HEK293 (cell line): ENCODE data around the gene PKM.

ENCODE experiments used
- CTCF ChIA-PET: fragments of 350-600 bp; formaldehyde crosslinking; extraction: SDS; loops from one replicate; lab custom pipeline; 2021; ENCODE audit warnings: antibody characterized with exemption; lab: Yijun Ruan, JAX
- POLR2A ChIA-PET: fragments of 300-600 bp; formaldehyde crosslinking; extraction: SDS; loops from one replicate; lab custom pipeline; 2020; ENCODE audit warnings: antibody characterized with exemption, inconsistent platforms; lab: Yijun Ruan, JAX
- H3K27ac ChIP-seq: fragments of 200-500 bp; sonication (Bioruptor generic); 2 replicates; pipeline ENCODE4 v1.5.1; 2014; ENCODE audit warnings: low read depth, low read length, control low read depth, inconsistent platforms; ENCODE audit errors: extremely low read depth
- H3K36me3 ChIP-seq, 2 experiments: fragments of 200-500 bp in 1 of 2; sonication (Bioruptor generic) in 1 of 2; 1 replicate in 1 of 2; 2 replicates in 1 of 2; pipeline ENCODE4 v1.5.1; 2014 to 2017; ENCODE audit warnings: inconsistent platforms in 2 of 2, low read length in 2 of 2; ENCODE audit not compliant: control insufficient read depth in 2 of 2, insufficient read depth in 1 of 2
- H3K4me1 ChIP-seq: fragments of 200-500 bp; sonication (Bioruptor generic); 2 replicates; pipeline ENCODE4 v1.5.1; 2014; ENCODE audit warnings: mild to moderate bottlenecking, low read length, inconsistent platforms; ENCODE audit not compliant: control insufficient read depth, insufficient read depth
- H3K4me3 ChIP-seq: 2 replicates; pipeline ENCODE4 v1.5.1; 2011; ENCODE audit warnings: low read depth, mild to moderate bottlenecking, control low read depth, low read length, moderate library complexity
- H3K9me3 ChIP-seq: fragments of 200-500 bp; sonication (Bioruptor generic); 2 replicates; pipeline ENCODE4 v1.5.1; 2014; ENCODE audit warnings: low read depth, low read length, inconsistent platforms; ENCODE audit not compliant: control insufficient read depth, insufficient read depth
- BCL11B ChIP-seq: fragments of 450-650 bp; formaldehyde crosslinking; IDR thresholded peaks from 2 replicates; pipeline ENCODE4 v1.5.1; 2016; ENCODE audit warnings: low read depth, missing biosample characterization, missing genetic modification characterization
- GLI2 ChIP-seq: fragments of 450-650 bp; formaldehyde crosslinking; IDR thresholded peaks from 2 replicates; pipeline ENCODE4; 2017; ENCODE audit warnings: missing biosample characterization, missing genetic modification characterization, low read depth, borderline replicate concordance
- KLF7 ChIP-seq: fragments of 450-650 bp; formaldehyde crosslinking; IDR thresholded peaks from 2 replicates; pipeline ENCODE4 v1.5.1; 2016; ENCODE audit warnings: missing biosample characterization, missing genetic modification characterization, borderline replicate concordance
- SETDB1 ChIP-seq: IDR thresholded peaks from one replicate; pipeline ENCODE4 v1.6.1; 2017; ENCODE audit warnings: mild to moderate bottlenecking, low read length, moderate library complexity, mixed read lengths; ENCODE audit not compliant: insufficient read length
- WT1 ChIP-seq: fragments of 450-650 bp; formaldehyde crosslinking; IDR thresholded peaks from 2 replicates; pipeline ENCODE4 v1.5.1; 2016; ENCODE audit warnings: missing biosample characterization, missing genetic modification characterization
- ZFP41 ChIP-seq: fragments of 450-650 bp; formaldehyde crosslinking; IDR thresholded peaks from 2 replicates; pipeline ENCODE4 v1.5.1; 2016; ENCODE audit warnings: missing biosample characterization, missing genetic modification characterization, borderline replicate concordance
- ZFP69B ChIP-seq: fragments of 450-650 bp; formaldehyde crosslinking; IDR thresholded peaks from 2 replicates; pipeline ENCODE4 v1.5.1; 2016; ENCODE audit warnings: missing biosample characterization, missing genetic modification characterization
- ZIC2 ChIP-seq: fragments of 450-650 bp; formaldehyde crosslinking; IDR thresholded peaks from 2 replicates; pipeline ENCODE4 v1.5.1; 2016; ENCODE audit warnings: missing biosample characterization, missing genetic modification characterization
- ZNF133 ChIP-seq: fragments of 450-650 bp; formaldehyde crosslinking; IDR thresholded peaks from 2 replicates; pipeline ENCODE4 v1.5.1; 2016; ENCODE audit warnings: missing biosample characterization, missing genetic modification characterization
- ZNF2 ChIP-seq: fragments of 450-650 bp; formaldehyde crosslinking; IDR thresholded peaks from 2 replicates; pipeline ENCODE4 v1.5.1; 2016; ENCODE audit warnings: missing biosample characterization, missing genetic modification characterization
- ZNF211 ChIP-seq: fragments of 450-650 bp; formaldehyde crosslinking; IDR thresholded peaks from 2 replicates; pipeline ENCODE4 v1.5.1; 2016; ENCODE audit warnings: low read depth, missing biosample characterization, missing genetic modification characterization
- ZNF341 ChIP-seq: fragments of 450-650 bp; formaldehyde crosslinking; IDR thresholded peaks from 2 replicates; pipeline ENCODE4; 2016; ENCODE audit warnings: low read depth, missing biosample characterization, missing genetic modification characterization
- ZNF394 ChIP-seq: fragments of 450-650 bp; formaldehyde crosslinking; IDR thresholded peaks from 2 replicates; pipeline ENCODE4 v1.5.1; 2016; ENCODE audit warnings: missing biosample characterization, missing genetic modification characterization, mild to moderate bottlenecking, moderate library complexity, borderline replicate concordance
- ZNF521 ChIP-seq: fragments of 450-650 bp; formaldehyde crosslinking; IDR thresholded peaks from 2 replicates; pipeline ENCODE4 v1.5.1; 2017; ENCODE audit warnings: missing biosample characterization, mild to moderate bottlenecking, missing genetic modification characterization
- ZNF623 ChIP-seq: fragments of 450-650 bp; formaldehyde crosslinking; IDR thresholded peaks from 2 replicates; pipeline ENCODE4 v1.5.1; 2016; ENCODE audit warnings: missing biosample characterization, missing genetic modification characterization
- ZNF768 ChIP-seq: fragments of 450-650 bp; formaldehyde crosslinking; IDR thresholded peaks from 2 replicates; pipeline ENCODE4 v1.5.1; 2018; ENCODE audit warnings: missing biosample characterization, mild to moderate bottlenecking, missing genetic modification characterization
- ZNF785 ChIP-seq: fragments of 450-650 bp; formaldehyde crosslinking; IDR thresholded peaks from 2 replicates; pipeline ENCODE4 v1.5.1; 2016; ENCODE audit warnings: missing biosample characterization, missing genetic modification characterization
- ZSCAN30 ChIP-seq: fragments of 450-650 bp; IDR thresholded peaks from 2 replicates; pipeline ENCODE4 v1.5.1; 2018; ENCODE audit warnings: missing biosample characterization, mild to moderate bottlenecking, missing genetic modification characterization, moderate library complexity
- TF ChIP-seq, protein P1 (sequence below): fragments of 450-650 bp; IDR thresholded peaks from 2 replicates; pipeline ENCODE4 v1.5.1; 2018; ENCODE audit warnings: missing biosample characterization, mild to moderate bottlenecking, missing genetic modification characterization
- TF ChIP-seq, protein P2 (sequence below): fragments of 450-650 bp; formaldehyde crosslinking; IDR thresholded peaks from 2 replicates; pipeline ENCODE4 v1.5.1; 2016; ENCODE audit warnings: missing biosample characterization, missing genetic modification characterization
- TF ChIP-seq, protein P3 (sequence below): fragments of 450-650 bp; formaldehyde crosslinking; conservative IDR thresholded peaks from 2 replicates; pipeline ENCODE4 v1.5.1; 2016; ENCODE audit warnings: low read depth, missing biosample characterization, missing genetic modification characterization

The PKM gene

DNA sequence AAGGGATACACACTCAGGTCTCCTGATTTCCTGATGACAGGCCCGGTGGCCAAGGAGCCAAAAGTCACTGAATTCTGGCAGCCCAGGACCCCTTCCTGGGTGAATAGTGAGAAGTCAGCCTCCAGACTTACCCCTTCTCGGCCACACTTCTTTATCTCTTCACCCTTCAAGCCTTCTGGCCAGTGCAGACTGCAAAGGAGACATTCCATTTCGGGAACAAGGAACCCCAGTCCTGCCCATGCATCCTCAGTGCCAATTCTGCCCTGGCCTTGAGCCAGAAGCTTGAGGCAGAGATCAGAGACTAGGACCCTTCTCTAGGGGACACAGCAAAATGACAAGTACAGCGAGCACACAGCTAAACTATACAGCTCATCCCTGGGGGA lies 62.2 kb downstream of the PKM start:
- TF ChIP-seq ZNF133 (tag by site-specific recombination): no peak
- no peak for TF ChIP-seq SETDB1
- TF ChIP-seq ZNF211 (tag by site-specific recombination): no peak
- 0 out of 2 replicates have a peak, but pooled peaks have one; percentile 17 for TF ChIP-seq ZNF768 (tag by site-specific recombination)
- TF ChIP-seq, protein P1, sequence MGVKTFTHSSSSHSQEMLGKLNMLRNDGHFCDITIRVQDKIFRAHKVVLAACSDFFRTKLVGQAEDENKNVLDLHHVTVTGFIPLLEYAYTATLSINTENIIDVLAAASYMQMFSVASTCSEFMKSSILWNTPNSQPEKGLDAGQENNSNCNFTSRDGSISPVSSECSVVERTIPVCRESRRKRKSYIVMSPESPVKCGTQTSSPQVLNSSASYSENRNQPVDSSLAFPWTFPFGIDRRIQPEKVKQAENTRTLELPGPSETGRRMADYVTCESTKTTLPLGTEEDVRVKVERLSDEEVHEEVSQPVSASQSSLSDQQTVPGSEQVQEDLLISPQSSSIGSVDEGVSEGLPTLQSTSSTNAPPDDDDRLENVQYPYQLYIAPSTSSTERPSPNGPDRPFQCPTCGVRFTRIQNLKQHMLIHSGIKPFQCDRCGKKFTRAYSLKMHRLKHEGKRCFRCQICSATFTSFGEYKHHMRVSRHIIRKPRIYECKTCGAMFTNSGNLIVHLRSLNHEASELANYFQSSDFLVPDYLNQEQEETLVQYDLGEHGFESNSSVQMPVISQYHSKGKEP (tag by site-specific recombination): no peak
- TF ChIP-seq, all 188 proteins: peak for 1
- CTCF ChIA-PET: interaction anchor here (0.6 to 0.7 kb wide), 3 partner anchors 13 to 315 kb away, joined by 3 read pairs; no protein-coding TSS in a partner anchor
- H3K4me1 ChIP-seq: peaks cover 3% of the 10 kb centered on the region; the same call in 1 of the 2 replicates
- no peak overlapping the region for H3K27ac ChIP-seq
- POLR2A ChIA-PET: interaction anchor here (1.0 kb wide), 1 partner anchor 61 kb away, joined by 3 read pairs; no protein-coding TSS in a partner anchor
- H3K4me3 ChIP-seq: no peak overlapping the region
- no peaks in the 10 kb centered on the region for H3K9me3 ChIP-seq
- no peaks in the 10 kb centered on the region for H3K36me3 ChIP-seq

DNA sequence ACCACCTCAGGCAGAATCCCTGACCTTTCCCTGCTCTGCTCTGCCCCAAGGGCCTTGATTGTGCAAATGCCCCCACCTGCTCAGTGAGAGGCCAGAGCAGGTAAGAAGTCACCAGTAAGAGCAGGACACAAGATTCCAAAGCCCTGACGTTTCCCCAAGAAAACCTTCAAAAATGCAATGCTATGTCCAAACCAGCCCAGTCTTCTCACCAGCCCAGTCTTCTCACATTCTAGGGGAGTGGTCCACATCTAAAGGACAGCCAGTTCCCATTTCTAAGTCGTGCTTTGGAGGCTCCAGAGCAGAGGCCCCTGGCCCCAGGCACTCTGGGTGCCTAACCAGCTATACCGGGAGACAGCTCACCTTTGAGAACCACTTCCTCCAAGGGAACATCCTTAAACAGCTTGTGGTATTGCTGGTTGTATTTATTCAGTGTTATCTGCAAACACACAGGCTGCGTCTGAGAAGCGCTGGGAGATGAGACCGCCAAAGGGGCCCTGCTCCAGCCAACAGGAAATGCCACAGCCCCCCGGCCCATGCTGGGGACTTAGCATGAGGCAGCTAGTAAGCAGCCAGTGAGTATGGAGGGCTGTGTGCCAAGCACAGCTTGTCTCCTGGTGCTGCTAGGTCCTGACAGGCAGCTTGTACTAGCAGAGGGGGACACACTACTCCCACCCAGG lies 62.7 kb downstream of the PKM start:
- no peak overlapping the region for H3K27ac ChIP-seq
- POLR2A ChIA-PET: interaction anchor here (1.0 kb wide), 1 partner anchor 62 kb away, joined by 3 read pairs; no protein-coding TSS in a partner anchor
- TF ChIP-seq ZIC2 (tag by site-specific recombination) (peak; percentile 97), ZFP41 (tag by site-specific recombination) (no peak), GLI2 (tag by site-specific recombination) (no peak), ZSCAN30 (no peak), ZNF785 (tag by site-specific recombination) (peak; percentile 36; the same call in 1 of the 2 replicates), ZNF341 (tag by site-specific recombination) (peak; percentile 44; the same call in 1 of the 2 replicates), ZNF2 (tag by site-specific recombination) (no peak)
- no peaks in the 10 kb centered on the region for H3K36me3 ChIP-seq
- CTCF ChIA-PET: interaction anchor here (0.6 to 5.1 kb wide), 3 partner anchors 12 to 33 kb away, joined by 3 to 30 read pairs (median 3); no protein-coding TSS in a partner anchor
- no peak overlapping the region for H3K4me3 ChIP-seq
- H3K9me3 ChIP-seq: no peaks in the 10 kb centered on the region
- H3K4me1 ChIP-seq: peaks cover 3% of the 10 kb centered on the region; the same call in 1 of the 2 replicates

DNA sequence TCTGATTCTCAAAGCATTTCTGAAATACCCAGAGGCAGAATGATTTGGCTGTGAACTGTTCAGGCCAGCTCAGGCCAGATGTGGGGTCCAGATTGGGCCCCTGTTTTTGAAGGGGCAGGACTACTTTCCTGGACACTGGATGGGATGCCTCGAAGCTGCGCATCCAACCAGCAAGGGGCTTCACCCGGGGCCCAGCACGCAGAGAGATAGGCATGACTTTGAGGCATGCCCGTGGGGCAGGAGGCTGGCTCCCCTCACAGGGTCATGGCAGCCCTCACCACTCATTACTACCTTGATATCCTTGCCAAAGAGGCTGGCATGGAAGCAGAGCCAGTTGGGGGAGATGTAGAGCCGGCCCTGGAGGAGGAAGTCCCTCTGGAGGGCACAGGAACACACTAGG lies 63.5 kb downstream of the PKM start:
- peaks cover 3% of the 10 kb centered on the region; the same call in 1 of the 2 replicates for H3K4me1 ChIP-seq
- no peak for TF ChIP-seq BCL11B (tag by site-specific recombination)
- TF ChIP-seq, protein P2, sequence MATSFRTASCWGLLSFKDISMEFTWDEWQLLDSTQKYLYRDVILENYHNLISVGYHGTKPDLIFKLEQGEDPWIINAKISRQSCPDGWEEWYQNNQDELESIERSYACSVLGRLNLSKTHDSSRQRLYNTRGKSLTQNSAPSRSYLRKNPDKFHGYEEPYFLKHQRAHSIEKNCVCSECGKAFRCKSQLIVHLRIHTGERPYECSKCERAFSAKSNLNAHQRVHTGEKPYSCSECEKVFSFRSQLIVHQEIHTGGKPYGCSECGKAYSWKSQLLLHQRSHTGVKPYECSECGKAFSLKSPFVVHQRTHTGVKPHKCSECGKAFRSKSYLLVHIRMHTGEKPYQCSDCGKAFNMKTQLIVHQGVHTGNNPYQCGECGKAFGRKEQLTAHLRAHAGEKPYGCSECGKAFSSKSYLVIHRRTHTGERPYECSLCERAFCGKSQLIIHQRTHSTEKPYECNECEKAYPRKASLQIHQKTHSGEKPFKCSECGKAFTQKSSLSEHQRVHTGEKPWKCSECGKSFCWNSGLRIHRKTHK (tag by site-specific recombination): no peak
- no peak for TF ChIP-seq ZFP69B
- no peak for TF ChIP-seq ZNF521
- TF ChIP-seq ZFP41 (tag by site-specific recombination): no peak
- TF ChIP-seq, protein P3, sequence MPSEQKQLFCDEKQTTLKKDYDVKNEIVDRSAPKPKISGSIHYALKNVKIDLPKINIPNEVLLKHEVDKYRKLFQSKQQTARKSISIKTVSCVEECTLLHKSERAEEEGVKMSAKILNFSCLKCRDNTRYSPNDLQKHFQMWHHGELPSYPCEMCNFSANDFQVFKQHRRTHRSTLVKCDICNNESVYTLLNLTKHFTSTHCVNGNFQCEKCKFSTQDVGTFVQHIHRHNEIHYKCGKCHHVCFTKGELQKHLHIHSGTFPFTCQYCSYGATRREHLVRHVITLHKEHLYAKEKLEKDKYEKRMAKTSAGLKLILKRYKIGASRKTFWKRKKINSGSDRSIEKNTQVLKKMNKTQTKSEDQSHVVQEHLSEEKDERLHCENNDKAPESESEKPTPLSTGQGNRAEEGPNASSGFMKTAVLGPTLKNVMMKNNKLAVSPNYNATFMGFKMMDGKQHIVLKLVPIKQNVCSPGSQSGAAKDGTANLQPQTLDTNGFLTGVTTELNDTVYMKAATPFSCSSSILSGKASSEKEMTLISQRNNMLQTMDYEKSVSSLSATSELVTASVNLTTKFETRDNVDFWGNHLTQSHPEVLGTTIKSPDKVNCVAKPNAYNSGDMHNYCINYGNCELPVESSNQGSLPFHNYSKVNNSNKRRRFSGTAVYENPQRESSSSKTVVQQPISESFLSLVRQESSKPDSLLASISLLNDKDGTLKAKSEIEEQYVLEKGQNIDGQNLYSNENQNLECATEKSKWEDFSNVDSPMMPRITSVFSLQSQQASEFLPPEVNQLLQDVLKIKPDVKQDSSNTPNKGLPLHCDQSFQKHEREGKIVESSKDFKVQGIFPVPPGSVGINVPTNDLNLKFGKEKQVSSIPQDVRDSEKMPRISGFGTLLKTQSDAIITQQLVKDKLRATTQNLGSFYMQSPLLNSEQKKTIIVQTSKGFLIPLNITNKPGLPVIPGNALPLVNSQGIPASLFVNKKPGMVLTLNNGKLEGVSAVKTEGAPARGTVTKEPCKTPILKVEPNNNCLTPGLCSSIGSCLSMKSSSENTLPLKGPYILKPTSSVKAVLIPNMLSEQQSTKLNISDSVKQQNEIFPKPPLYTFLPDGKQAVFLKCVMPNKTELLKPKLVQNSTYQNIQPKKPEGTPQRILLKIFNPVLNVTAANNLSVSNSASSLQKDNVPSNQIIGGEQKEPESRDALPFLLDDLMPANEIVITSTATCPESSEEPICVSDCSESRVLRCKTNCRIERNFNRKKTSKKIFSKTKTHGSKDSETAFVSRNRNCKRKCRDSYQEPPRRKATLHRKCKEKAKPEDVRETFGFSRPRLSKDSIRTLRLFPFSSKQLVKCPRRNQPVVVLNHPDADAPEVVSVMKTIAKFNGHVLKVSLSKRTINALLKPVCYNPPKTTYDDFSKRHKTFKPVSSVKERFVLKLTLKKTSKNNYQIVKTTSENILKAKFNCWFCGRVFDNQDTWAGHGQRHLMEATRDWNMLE (tag by site-specific recombination): no peak
- TF ChIP-seq ZNF623 (tag by site-specific recombination): no peak
- TF ChIP-seq ZNF394: no peak
- no peak for TF ChIP-seq WT1
- TF ChIP-seq KLF7 (tag by site-specific recombination): no peak
- TF ChIP-seq GLI2 (tag by site-specific recombination): no peak
- TF ChIP-seq, all 188 proteins: peak for 0
- Histone ChIP-seq H3K27ac (no peak overlapping the region), H3K9me3 (no peaks in the 10 kb centered on the region), H3K4me3 (no peak overlapping the region), H3K36me3 (no peaks in the 10 kb centered on the region)
- CTCF ChIA-PET: interaction anchor here (1.1 to 5.1 kb wide), 2 partner anchors 11 to 415 kb away, joined by 4 to 30 read pairs; no protein-coding TSS in a partner anchor
- POLR2A ChIA-PET: no interaction called here
